ENCODE results near the gene GJB2. TPM values are rescaled to one million over a fixed set of nuclear protein-coding genes. Genes with fewer than 3 reads are reported as not detected.
"Not testable (repeated sequence)": the region's sequence is repeated elsewhere in the genome, so short reads cannot be mapped to it uniquely, and the experiment has no call there.

GJB2 gene
- total and polyA plus RNA-seq, 10 of the 15 experiments (the other 5 are each of a cell fraction or from before 2014, with no cell fraction given): 0.07 to 0.59 (median 0.31) TPM; not detected in 1

DNA sequence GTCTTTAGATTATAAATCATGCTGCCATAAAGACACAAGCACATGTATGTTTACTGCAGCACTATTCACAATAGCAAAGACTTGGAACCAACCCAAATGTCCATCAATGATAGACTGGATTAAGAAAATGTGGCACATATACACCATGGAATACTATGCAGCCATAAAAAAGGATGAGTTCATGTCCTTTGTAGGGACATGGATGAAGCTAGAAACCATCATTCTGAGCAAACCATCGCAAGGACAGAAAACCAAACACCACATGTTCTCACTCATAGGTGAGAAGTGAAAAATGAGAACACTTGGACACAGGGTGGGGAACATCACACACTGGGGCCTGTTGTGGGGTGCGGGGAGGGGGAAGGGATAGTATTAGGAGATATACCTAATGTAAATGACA is 39.4 kb downstream of the GJB2 start:
- H3K9me3 ChIP-seq (replicated peaks; ENCODE audit: control insufficient read depth, insufficient read depth, low read length); FAIRE-seq; BruUV-seq (replicated peaks); in situ Hi-C loops (cut with MboI); intact Hi-C loops (cut with micrococcal nuclease; ENCODE audit: unreplicated experiment); H3K27ac ChIP-seq (ENCODE audit: control insufficient read depth, insufficient read depth); H3K4me1 ChIP-seq (ENCODE audit: control insufficient read depth, insufficient read depth, low read length); H3K79me2 ChIP-seq (ENCODE audit: control insufficient read depth, insufficient read depth, low read length); H3K4me3 ChIP-seq; H4K20me1 ChIP-seq (ENCODE audit: control insufficient read depth, insufficient read depth); CTCF ChIA-PET; ATAC-seq; DNase-seq (ENCODE audit: low read depth, low spot score); H3K27me3 ChIP-seq (replicated peaks in 1 of 2; ENCODE audit: control insufficient read depth in 2 of 2, insufficient read depth in 2 of 2, low read length in 1 of 2); H2AFZ ChIP-seq (ENCODE audit: control insufficient read depth, low read depth, low read length); H3K36me3 ChIP-seq (ENCODE audit: control insufficient read depth in 2 of 2, insufficient read depth in 2 of 2, low read length in 1 of 2); RAD21 ChIA-PET (ENCODE audit: unreplicated experiment); SMC1A ChIA-PET (ENCODE audit: uncharacterized antibody, unreplicated experiment); H3K4me2 ChIP-seq (ENCODE audit: control insufficient read depth, insufficient read depth); H3K9ac ChIP-seq (ENCODE audit: control insufficient read depth, insufficient read depth, low read length); POLR2A ChIA-PET: not testable (repeated sequence)
- 69% methylated on average over 1 of the region's 2 CpGs for WGBS (ENCODE audit: insufficient coverage, insufficient replicate concordance, low lambda C conversion rate, missing lambda C conversion rate)

- Histone ChIP-seq H3K79me2 (ENCODE audit: control insufficient read depth, insufficient read depth, low read length) (no peaks in the 10 kb centered on the region), H3K4me3 (no peak overlapping the region), H3K27ac (ENCODE audit: control insufficient read depth, insufficient read depth) (no peak overlapping the region), H3K4me2 (ENCODE audit: control insufficient read depth, insufficient read depth) (no peak overlapping the region), H3K27me3 (replicated peaks in 1 of 2; ENCODE audit: control insufficient read depth in 2 of 2, insufficient read depth in 2 of 2, low read length in 1 of 2) (no peaks in the 10 kb centered on the region), H3K36me3 (ENCODE audit: control insufficient read depth in 2 of 2, insufficient read depth in 2 of 2, low read length in 1 of 2) (no peaks in the 10 kb centered on the region), H3K4me1 (ENCODE audit: control insufficient read depth, insufficient read depth, low read length) (no peaks in the 10 kb centered on the region), H2AFZ (ENCODE audit: control insufficient read depth, low read depth, low read length) (no peak overlapping the region), H4K20me1 (ENCODE audit: control insufficient read depth, insufficient read depth) (no peaks in the 10 kb centered on the region), H3K9ac (ENCODE audit: control insufficient read depth, insufficient read depth, low read length) (no peak overlapping the region), H3K9me3 (replicated peaks; ENCODE audit: control insufficient read depth, insufficient read depth, low read length) (no peaks in the 10 kb centered on the region)
- no peak for TF ChIP-seq RAD21 (IDR thresholded peaks at IDR 0.05; ENCODE audit: insufficient read depth, low read depth, low read length)
- TF ChIP-seq NRF1 (conservative IDR thresholded peaks at IDR 0.05; ENCODE audit: low read depth, low read length): no peak
- TF ChIP-seq SREBF1 (IDR thresholded peaks at IDR 0.05; ENCODE audit: low read length): no peak
- no peak for TF ChIP-seq NFYA (IDR thresholded peaks at IDR 0.05; ENCODE audit: borderline replicate concordance, low read depth, low read length)
- ChIA-PET RAD21 (ENCODE audit: unreplicated experiment) (no interaction called here), SMC1A (ENCODE audit: uncharacterized antibody, unreplicated experiment) (no interaction called here), POLR2A (no interaction called here), CTCF (no interaction called here)
- intact Hi-C loops (cut with micrococcal nuclease; ENCODE audit: unreplicated experiment): no loop called here
- BruUV-seq (replicated peaks): no TSS peak
- FAIRE-seq (no peak), ATAC-seq (no peak), DNase-seq (ENCODE audit: low read depth, low spot score) (no peak)
- in situ Hi-C loops (cut with MboI): no loop called here
- WGBS (ENCODE audit: insufficient coverage, insufficient replicate concordance, low lambda C conversion rate, missing lambda C conversion rate): 59% methylated on average over 11 of the region's 11 CpGs
Measured at GRCh38 chr13:20151612-20152011, 41.1 kb downstream of the GJB2 start.

All from GM12878 (cell line).